ENCODE data around the gene HMGN4.

HMGN4 gene

GRCh38 chr6:26577720-26578072, 39.5 kb downstream of the HMGN4 start:
- DNase-seq (ENCODE audit: low read depth in 3 of 3), result no peak

- no peak for DNase-seq (ENCODE audit: low read depth in 3 of 3)
These were observed 40.1 kb downstream of the HMGN4 start for GRCh38 chr6:26578279-26578678.

- no peak for DNase-seq (ENCODE audit: low read depth in 3 of 3)
These were observed 40.6 kb downstream of the HMGN4 start for GRCh38 chr6:26578741-26579140.

GRCh38 chr6:26581164-26581915, 43.2 kb downstream of the HMGN4 start:
- DNase-seq (ENCODE audit: low read depth in 3 of 3), result no peak

- no peak for DNase-seq (ENCODE audit: low read depth in 3 of 3)
These were observed 50.8 kb downstream of the HMGN4 start for GRCh38 chr6:26588965-26589364.

GRCh38 chr6:26592649-26593048, 54.5 kb downstream of the HMGN4 start:
- no peak for DNase-seq (ENCODE audit: low read depth in 3 of 3)

- DNase-seq (ENCODE audit: low read depth in 3 of 3), result no peak
These were observed 55.3 kb downstream of the HMGN4 start for GRCh38 chr6:26593278-26594130.

- DNase-seq (ENCODE audit: low read depth in 3 of 3), result no peak
These were observed 55.9 kb downstream of the HMGN4 start for GRCh38 chr6:26594131-26594498.

- no peak for DNase-seq (ENCODE audit: low read depth in 3 of 3)
These were observed 56.8 kb downstream of the HMGN4 start for GRCh38 chr6:26594730-26595632.

GRCh38 chr6:26595669-26596269, 57.6 kb downstream of the HMGN4 start:
- peak; percentile 72 to 85 (median 78) for DNase-seq (ENCODE audit: low read depth in 3 of 3)

Data from stimulated activated CD4-positive, alpha-beta T cell treated with anti-CD3 and anti-CD28 coated beads, TNF-alpha, amount 100 ng/mL, for 4 hours (primary cell).